ENCODE results near the gene LNX1.

GRCh38 chr4:53465891-53466290 lies 125.4 kb downstream of the LNX1 start:
- TF ChIP-seq CTCF (IDR thresholded peaks at IDR 0.05; ENCODE audit: insufficient read depth, low read depth, low read length) (no peak), EZH2 (IDR thresholded peaks at IDR 0.05; ENCODE audit: insufficient read depth, low read length) (no peak)
